SK-N-SH treated with all-trans-retinoic acid at 6 μM for 48 hours (cell line): ENCODE data around the gene LHFPL3.

Experiments
- ATAC-seq: fragments of 200-7000 bp; cut with Tn5 transposase; 3 replicates; pipeline ENCODE4 v1.9.1; 2020; ENCODE audit warnings: mild to moderate bottlenecking, moderate library complexity
- ARNTL ChIP-seq: fragments of 450-650 bp; formaldehyde crosslinking; IDR thresholded peaks from 2 replicates; pipeline ENCODE4 v1.5.0; 2020; ENCODE audit warnings: low read depth, mild to moderate bottlenecking, moderate library complexity, borderline replicate concordance
- BACH2 ChIP-seq: fragments of 250-450 bp; sonication (Bioruptor Pico); IDR thresholded peaks from 2 replicates; pipeline ENCODE4 v1.9.0; 2021; ENCODE audit warnings: mild to moderate bottlenecking, borderline replicate concordance
- CREB5 ChIP-seq: fragments of 250-450 bp; sonication (Bioruptor Pico); IDR thresholded peaks from 2 replicates; pipeline ENCODE4 v1.5.1; 2020; ENCODE audit warnings: low read depth, mild to moderate bottlenecking, moderate library complexity
- CSDC2 ChIP-seq: fragments of 250-450 bp; sonication (Bioruptor Pico); IDR thresholded peaks from 2 replicates; pipeline ENCODE4 v1.5.0; 2020; ENCODE audit warnings: mild to moderate bottlenecking, moderate library complexity
- CSRNP3 ChIP-seq: fragments of 250-450 bp; sonication (Bioruptor Pico); IDR thresholded peaks from 2 replicates; pipeline ENCODE4 v1.5.1; 2021; ENCODE audit warnings: mild to moderate bottlenecking, moderate library complexity
- GLIS3 ChIP-seq: fragments of 250-450 bp; sonication (Bioruptor Pico); IDR thresholded peaks from 2 replicates; pipeline ENCODE4 v1.5.0; 2020; ENCODE audit warnings: mild to moderate bottlenecking, moderate library complexity
- ISL1 ChIP-seq: fragments of 250-450 bp; sonication (Bioruptor Pico); IDR thresholded peaks from 2 replicates; pipeline ENCODE4 v2.1.2; 2022; ENCODE audit warnings: mild to moderate bottlenecking, moderate library complexity
- OSR1 ChIP-seq: fragments of 250-450 bp; sonication (Bioruptor Pico); IDR thresholded peaks from 2 replicates; pipeline ENCODE4 v1.8.0; 2022; ENCODE audit warnings: moderate library complexity, mild to moderate bottlenecking, inconsistent platforms
- PATZ1 ChIP-seq: fragments of 250-450 bp; sonication (Bioruptor Pico); IDR thresholded peaks from 2 replicates; pipeline ENCODE4 v1.8.0; 2020; ENCODE audit warnings: mild to moderate bottlenecking, moderate library complexity, borderline replicate concordance
- POU6F1 ChIP-seq: fragments of 250-450 bp; sonication (Bioruptor Pico); IDR thresholded peaks from 2 replicates; pipeline ENCODE4 v1.8.0; 2021; ENCODE audit warnings: low read depth, mild to moderate bottlenecking, moderate library complexity, borderline replicate concordance
- PPARA ChIP-seq: fragments of 250-450 bp; sonication (Bioruptor Pico); IDR thresholded peaks from 2 replicates; pipeline ENCODE4 v1.5.0; 2020; ENCODE audit warnings: mild to moderate bottlenecking, borderline replicate concordance
- SNAI2 ChIP-seq: fragments of 250-450 bp; sonication (Bioruptor Pico); IDR thresholded peaks from 2 replicates; pipeline ENCODE4 v1.5.0; 2020; ENCODE audit warnings: mild to moderate bottlenecking, moderate library complexity
- TCF4 ChIP-seq: fragments of 250-450 bp; sonication (Bioruptor Pico); IDR thresholded peaks from 2 replicates; pipeline ENCODE4 v1.8.0; 2021; ENCODE audit warnings: mild to moderate bottlenecking, moderate library complexity, borderline replicate concordance
- TOX ChIP-seq: fragments of 250-450 bp; sonication (Bioruptor Pico); IDR thresholded peaks from 2 replicates; pipeline ENCODE4 v1.8.0; 2021; ENCODE audit warnings: mild to moderate bottlenecking, moderate library complexity, borderline replicate concordance
- TSHZ2 ChIP-seq: fragments of 250-450 bp; sonication (Bioruptor Pico); IDR thresholded peaks from 2 replicates; pipeline ENCODE4 v1.5.0; 2020; ENCODE audit warnings: mild to moderate bottlenecking, moderate library complexity
- ZC3H10 ChIP-seq: fragments of 250-450 bp; sonication (Bioruptor Pico); IDR thresholded peaks from 2 replicates; pipeline ENCODE4 v1.5.1; 2021; ENCODE audit warnings: mild to moderate bottlenecking, moderate library complexity
- ZFP3 ChIP-seq: fragments of 250-450 bp; sonication (Bioruptor Pico); IDR thresholded peaks from 2 replicates; pipeline ENCODE4 v1.5.0; 2020; ENCODE audit warnings: mild to moderate bottlenecking, moderate library complexity
- ZFP30 ChIP-seq: fragments of 450-650 bp; formaldehyde crosslinking; IDR thresholded peaks from 2 replicates; pipeline ENCODE4 v1.5.0; 2022; ENCODE audit warnings: mild to moderate bottlenecking, moderate library complexity
- ZNF565 ChIP-seq: fragments of 450-650 bp; formaldehyde crosslinking; conservative IDR thresholded peaks from 2 replicates; pipeline ENCODE4 v1.5.0; 2020; ENCODE audit warnings: low read depth, mild to moderate bottlenecking, moderate library complexity
- ZNF70 ChIP-seq: fragments of 450-650 bp; formaldehyde crosslinking; IDR thresholded peaks from 2 replicates; pipeline ENCODE4 v1.5.0; 2020; ENCODE audit warnings: mild to moderate bottlenecking, moderate library complexity
- ZNF8 ChIP-seq: fragments of 450-650 bp; formaldehyde crosslinking; IDR thresholded peaks from 2 replicates; pipeline ENCODE4 v1.5.0; 2020; ENCODE audit warnings: mild to moderate bottlenecking, moderate library complexity

The LHFPL3 gene

GRCh38 chr7:104791080-104791479, 462.7 kb downstream of the LHFPL3 start:
- ATAC-seq = no peak
- TF ChIP-seq ZFP3 (CRISPR knock-in tag) (no peak), ZNF8 (CRISPR knock-in tag) (no peak), SNAI2 (no peak), TOX (CRISPR knock-in tag) (no peak), OSR1 (CRISPR knock-in tag) (no peak), CSDC2 (no peak), CSRNP3 (CRISPR knock-in tag) (no peak), ZC3H10 (CRISPR knock-in tag) (no peak), TCF4 (CRISPR knock-in tag) (no peak), ISL1 (CRISPR knock-in tag) (no peak)

GRCh38 chr7:104793066-104793465, 464.7 kb downstream of the LHFPL3 start:
- ATAC-seq = no peak
- TF ChIP-seq ZNF565 (no peak), CREB5 (CRISPR knock-in tag) (no peak), ZNF70 (CRISPR knock-in tag) (no peak), POU6F1 (CRISPR knock-in tag) (no peak), CSRNP3 (CRISPR knock-in tag) (no peak), CSDC2 (no peak), PPARA (no peak), PATZ1 (CRISPR knock-in tag) (no peak), OSR1 (CRISPR knock-in tag) (no peak), SNAI2 (no peak)
- TF ChIP-seq, all 23 proteins: peak for 0

- no peak for ATAC-seq
- TF ChIP-seq ZNF565 = no peak
- TF ChIP-seq CREB5 (CRISPR knock-in tag) = no peak
- no peak for TF ChIP-seq OSR1 (CRISPR knock-in tag)
- no peak for TF ChIP-seq PPARA
- TF ChIP-seq ISL1 (CRISPR knock-in tag) = no peak
- TF ChIP-seq ZFP30 (CRISPR knock-in tag) = no peak
- TF ChIP-seq ZNF8 (CRISPR knock-in tag) = no peak
- no peak for TF ChIP-seq GLIS3
- no peak for TF ChIP-seq ZNF70 (CRISPR knock-in tag)
- TF ChIP-seq TOX (CRISPR knock-in tag) = no peak
- TF ChIP-seq SNAI2 = no peak
Observed at GRCh38 chr7:104794154-104794553, 465.8 kb downstream of the LHFPL3 start.

- no peak for ATAC-seq
- TF ChIP-seq ZNF565 (no peak), PPARA (no peak), CSRNP3 (CRISPR knock-in tag) (no peak), ISL1 (CRISPR knock-in tag) (no peak), BACH2 (CRISPR knock-in tag) (no peak), OSR1 (CRISPR knock-in tag) (no peak), ARNTL (CRISPR knock-in tag) (no peak), GLIS3 (no peak), ZNF70 (CRISPR knock-in tag) (no peak), TSHZ2 (CRISPR knock-in tag) (no peak), CSDC2 (no peak), ZNF8 (CRISPR knock-in tag) (no peak), ZFP3 (CRISPR knock-in tag) (no peak)
- TF ChIP-seq, all 23 proteins: peak for 0
Observed at GRCh38 chr7:104794589-104794988, 466.2 kb downstream of the LHFPL3 start.
